Measurements from ENCODE around the gene GPR39. TPM values are rescaled to one million over a fixed set of nuclear protein-coding genes. Genes with fewer than 3 reads are reported as not detected.

Gene GPR39
- total RNA-seq, 1 donor from 2014 or later, result 1.6 TPM

DNA sequence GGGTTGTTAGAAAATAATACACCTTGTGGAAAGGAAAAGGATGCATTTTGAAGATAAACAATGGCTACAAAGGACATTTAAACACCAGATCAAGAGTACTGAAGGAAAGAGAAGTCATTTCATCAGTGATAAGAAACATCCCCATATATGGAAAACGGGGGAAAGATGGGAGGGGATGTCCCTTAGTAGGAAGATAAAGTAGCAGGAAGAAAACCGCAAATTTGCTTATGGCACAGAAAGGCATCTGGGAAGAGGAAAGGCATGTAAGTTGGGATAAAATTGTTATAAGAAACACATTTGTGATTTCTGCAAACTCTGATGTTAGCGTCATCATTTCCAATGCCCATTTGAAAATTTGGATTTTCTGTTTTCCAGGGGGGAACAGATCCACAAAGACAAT is 263.9 kb downstream of the GPR39 start:
- Histone ChIP-seq H3K36me3 (ENCODE audit: control insufficient read depth in 3 of 3, insufficient read depth in 3 of 3, low read length in 3 of 3) (no peaks in the 10 kb centered on the region), H3K27ac (ENCODE audit: low read depth, low read length) (no peak overlapping the region), H3K9ac (ENCODE audit: low read depth in 1 of 3, low read length in 3 of 3) (no peak overlapping the region), H3K4me3 (ENCODE audit: low read length in 3 of 3) (no peak overlapping the region), H3K9me3 (ENCODE audit: control insufficient read depth in 3 of 3, low read length in 3 of 3) (no peaks in the 10 kb centered on the region), H3K27me3 (ENCODE audit: control insufficient read depth in 3 of 3, insufficient read depth in 3 of 3, low read length in 3 of 3) (peaks cover 0 to 4% (median 0%) of the 10 kb centered on the region in 3 donors), H3K4me1 (ENCODE audit: control insufficient read depth in 3 of 3, insufficient read depth in 3 of 3, low read length in 3 of 3) (no peaks in the 10 kb centered on the region)

DNA sequence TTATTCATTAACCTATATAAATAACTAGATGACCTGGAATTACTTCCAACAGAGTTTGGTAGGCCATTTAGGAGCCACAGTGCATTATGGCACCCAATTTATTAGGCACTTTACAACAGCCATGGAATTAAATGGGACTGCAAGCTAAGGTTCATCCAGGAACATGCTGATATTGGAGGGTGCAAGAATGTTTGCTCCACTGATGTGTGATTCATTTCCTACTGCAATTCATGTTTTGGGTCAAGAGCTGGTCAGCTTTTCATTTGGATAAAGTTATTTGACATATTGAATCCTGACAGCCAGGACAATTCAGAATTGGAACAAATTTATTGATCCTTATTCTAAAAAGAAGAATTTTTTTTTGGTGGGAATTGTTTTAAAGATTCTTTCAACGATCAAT is 265.2 kb downstream of the GPR39 start:
- Histone ChIP-seq H3K27me3 (ENCODE audit: control insufficient read depth in 3 of 3, insufficient read depth in 3 of 3, low read length in 3 of 3) (peaks cover 0 to 4% (median 0%) of the 10 kb centered on the region in 3 donors), H3K4me3 (ENCODE audit: low read length in 3 of 3) (no peak overlapping the region), H3K36me3 (ENCODE audit: control insufficient read depth in 3 of 3, insufficient read depth in 3 of 3, low read length in 3 of 3) (no peaks in the 10 kb centered on the region), H3K9ac (ENCODE audit: low read depth in 1 of 3, low read length in 3 of 3) (no peak overlapping the region), H3K27ac (ENCODE audit: low read depth, low read length) (no peak overlapping the region), H3K4me1 (ENCODE audit: control insufficient read depth in 3 of 3, insufficient read depth in 3 of 3, low read length in 3 of 3) (no peaks in the 10 kb centered on the region), H3K9me3 (ENCODE audit: control insufficient read depth in 3 of 3, low read length in 3 of 3) (no peaks in the 10 kb centered on the region)

DNA sequence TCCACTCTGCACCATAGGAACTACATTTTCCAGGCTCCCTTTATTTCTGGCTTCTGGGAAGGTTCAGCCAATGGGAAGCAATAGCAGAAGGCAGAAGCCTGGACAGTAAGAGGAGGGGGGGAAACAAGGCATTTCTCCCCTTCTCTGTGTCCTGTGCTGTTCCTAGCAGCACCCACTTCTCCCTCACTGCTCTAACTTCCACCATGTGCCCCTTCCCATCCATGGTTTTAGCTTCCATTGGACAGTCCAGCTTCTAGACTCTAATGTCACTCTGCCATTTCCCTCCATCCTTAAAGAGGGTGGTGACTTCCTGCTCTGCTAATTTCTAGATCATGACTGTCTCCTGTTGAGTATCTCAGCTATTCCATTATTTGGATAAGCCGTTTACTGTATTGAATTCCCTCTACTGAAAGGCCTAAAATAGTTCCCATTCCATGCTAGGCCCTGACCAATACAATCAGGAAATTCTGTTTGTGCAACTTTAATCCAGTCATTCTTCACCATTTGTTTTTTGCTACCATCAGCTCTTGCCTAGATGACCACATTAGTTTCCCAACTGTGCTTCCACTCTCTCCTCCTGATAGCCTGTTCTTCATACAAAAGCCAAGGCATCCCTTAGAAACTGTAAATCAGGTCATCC is 274.2 kb downstream of the GPR39 start:
- Histone ChIP-seq H3K36me3 (ENCODE audit: control insufficient read depth in 3 of 3, insufficient read depth in 3 of 3, low read length in 3 of 3) (no peaks in the 10 kb centered on the region), H3K4me1 (ENCODE audit: control insufficient read depth in 3 of 3, insufficient read depth in 3 of 3, low read length in 3 of 3) (no peaks in the 10 kb centered on the region), H3K27me3 (ENCODE audit: control insufficient read depth in 3 of 3, insufficient read depth in 3 of 3, low read length in 3 of 3) (no peaks in the 10 kb centered on the region), H3K9me3 (ENCODE audit: control insufficient read depth in 3 of 3, low read length in 3 of 3) (no peaks in the 10 kb centered on the region), H3K9ac (ENCODE audit: low read depth in 1 of 3, low read length in 3 of 3) (no peak overlapping the region), H3K4me3 (ENCODE audit: low read length in 3 of 3) (no peak overlapping the region), H3K27ac (ENCODE audit: low read depth, low read length) (no peak overlapping the region)

DNA sequence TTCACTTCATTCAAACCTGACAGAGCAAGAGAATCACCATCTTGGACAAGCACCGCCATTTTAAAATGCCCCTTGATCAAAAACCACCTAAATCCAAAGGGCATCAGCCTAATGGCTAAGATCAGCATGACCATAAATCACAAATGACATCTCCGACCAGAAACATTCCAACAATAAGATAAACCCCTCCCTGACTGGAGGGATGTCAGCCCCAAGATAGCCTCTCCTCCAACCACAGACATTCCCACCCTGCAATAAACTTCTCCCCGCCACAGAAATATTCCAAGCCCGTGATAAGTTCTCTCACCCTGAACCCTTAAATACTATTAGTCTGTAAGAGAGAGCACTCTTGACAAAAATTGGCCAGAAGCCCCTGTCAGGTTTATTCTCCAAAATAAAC is 275.0 kb downstream of the GPR39 start:
- no peaks in the 10 kb centered on the region for H3K36me3 ChIP-seq (ENCODE audit: control insufficient read depth in 3 of 3, insufficient read depth in 3 of 3, low read length in 3 of 3)
- no peaks in the 10 kb centered on the region for H3K9me3 ChIP-seq (ENCODE audit: control insufficient read depth in 3 of 3, low read length in 3 of 3)
- H3K27me3 ChIP-seq (ENCODE audit: control insufficient read depth in 3 of 3, insufficient read depth in 3 of 3, low read length in 3 of 3), result no peaks in the 10 kb centered on the region
- H3K27ac ChIP-seq (ENCODE audit: low read depth, low read length), result no peak overlapping the region
- H3K9ac ChIP-seq (ENCODE audit: low read depth in 1 of 3, low read length in 3 of 3), result no peak overlapping the region
- no peak overlapping the region for H3K4me3 ChIP-seq (ENCODE audit: low read length in 3 of 3)
- no peaks in the 10 kb centered on the region for H3K4me1 ChIP-seq (ENCODE audit: control insufficient read depth in 3 of 3, insufficient read depth in 3 of 3, low read length in 3 of 3)

DNA sequence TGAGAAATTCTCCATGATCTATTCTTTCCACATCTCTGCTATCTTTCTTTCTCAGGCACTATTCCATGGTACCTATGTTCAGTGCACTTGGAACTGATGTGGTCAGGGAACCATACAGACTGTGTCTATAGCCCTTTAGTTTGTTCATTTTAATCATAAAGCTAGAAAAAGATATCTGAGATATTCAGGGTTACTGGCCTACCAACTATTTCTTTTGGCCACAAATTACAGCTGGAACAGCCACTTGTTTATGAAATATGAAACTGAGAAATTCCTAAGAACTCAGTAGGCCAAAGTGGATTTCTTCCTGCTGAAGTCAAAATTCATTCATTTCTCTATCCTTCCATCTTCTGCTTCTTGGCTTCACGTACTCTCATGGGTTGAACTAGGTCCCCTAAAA is 276.2 kb downstream of the GPR39 start:
- Histone ChIP-seq H3K9ac (ENCODE audit: low read depth in 1 of 3, low read length in 3 of 3) (no peak overlapping the region), H3K36me3 (ENCODE audit: control insufficient read depth in 3 of 3, insufficient read depth in 3 of 3, low read length in 3 of 3) (no peaks in the 10 kb centered on the region), H3K27me3 (ENCODE audit: control insufficient read depth in 3 of 3, insufficient read depth in 3 of 3, low read length in 3 of 3) (no peaks in the 10 kb centered on the region), H3K27ac (ENCODE audit: low read depth, low read length) (no peak overlapping the region), H3K9me3 (ENCODE audit: control insufficient read depth in 3 of 3, low read length in 3 of 3) (no peaks in the 10 kb centered on the region), H3K4me1 (ENCODE audit: control insufficient read depth in 3 of 3, insufficient read depth in 3 of 3, low read length in 3 of 3) (no peaks in the 10 kb centered on the region), H3K4me3 (ENCODE audit: low read length in 3 of 3) (no peak overlapping the region)

Small RNA genes lying within 50 kb of the gene (small RNA-seq; reads per million reads assigned to genes)
- gene RNU6-175P, result not detected
